ENCODE data around the gene MLPH. TPM values are rescaled to one million over a fixed set of nuclear protein-coding genes. Genes with fewer than 3 reads are reported as not detected.

The MLPH gene
- polyA plus RNA-seq, 1 of the 3 experiments (the other 2 are of a cell fraction), result 93.6 TPM

- 5% methylated on average over 14 of the region's 79 CpGs for WGBS (ENCODE audit: low lambda C conversion rate)
- peak overlapping the region; percentile 89 for H3K4me2 ChIP-seq
- ChIA-PET POLR2A (interaction anchor here (0.6 to 1.3 kb wide), 5 partner anchors 9 to 96 kb away, joined by 3 to 5 read pairs (median 4); no protein-coding TSS in a partner anchor), CTCF (interaction anchor here (0.7 to 5.6 kb wide), 45 partner anchors 10 to 587 kb away, joined by 3 to 49 read pairs (median 5); partner anchors contain the start of genes COL6A3 and COPS8)
- peak overlapping the region; percentile 98 for H3K9ac ChIP-seq
- peak; percentile 82 for TF ChIP-seq NFIC (IDR thresholded peaks at IDR 0.05; ENCODE audit: borderline replicate concordance)
- no peak for TF ChIP-seq CHD2 (IDR thresholded peaks at IDR 0.05; ENCODE audit: low read length, partially characterized antibody)
- TF ChIP-seq JUND (IDR thresholded peaks at IDR 0.05), result no peak
- TF ChIP-seq TAF1 (IDR thresholded peaks at IDR 0.05; ENCODE audit: borderline replicate concordance, low read depth, low read length), result peak; percentile 72; the same call in 1 of the 2 replicates
- TF ChIP-seq RFX5 (IDR thresholded peaks at IDR 0.05; ENCODE audit: low read length), result no peak
- no peak for TF ChIP-seq TEAD4 (IDR thresholded peaks at IDR 0.05; ENCODE audit: borderline replicate concordance, insufficient read depth)
- no peak for TF ChIP-seq TCF12 (IDR thresholded peaks at IDR 0.05)
- no peak for TF ChIP-seq USF2 (IDR thresholded peaks at IDR 0.05; ENCODE audit: borderline replicate concordance, low read depth, low read length)
- TF ChIP-seq FOXM1 (IDR thresholded peaks at IDR 0.05; ENCODE audit: low read depth), result no peak
- 0 out of 2 replicates have a peak, but pooled peaks have one; percentile 17 for TF ChIP-seq ZBTB33 (IDR thresholded peaks at IDR 0.05; ENCODE audit: borderline replicate concordance, low read depth)
- peak; percentile 85 for TF ChIP-seq CTCF (IDR thresholded peaks at IDR 0.05)
- TF ChIP-seq POLR2AphosphoS5 (IDR thresholded peaks at IDR 0.05; ENCODE audit: low read depth, low read length), result peak; percentile 64
- no peak for TF ChIP-seq USF1 (IDR thresholded peaks at IDR 0.05; ENCODE audit: borderline replicate concordance, low read depth)
- TF ChIP-seq RAD21 (IDR thresholded peaks at IDR 0.05; ENCODE audit: low read length), result peak; percentile 68
- TF ChIP-seq FOSL2 (IDR thresholded peaks at IDR 0.05; ENCODE audit: borderline replicate concordance, low read depth), result no peak
- no peak for TF ChIP-seq ELF1 (IDR thresholded peaks at IDR 0.05)
- no peak; the same call in none of the 2 replicates for TF ChIP-seq YY1 (IDR thresholded peaks at IDR 0.05; ENCODE audit: low read depth)
- no peak for TF ChIP-seq FOXJ3 (CRISPR knock-in tag; IDR thresholded peaks at IDR 0.05)
- TF ChIP-seq EP300 (IDR thresholded peaks at IDR 0.05; ENCODE audit: borderline replicate concordance in 1 of 2, low read depth in 1 of 2, low read length in 1 of 2), result peak in 1 of 2 experiments; percentile 41; a peak in 1 of 4 replicates
- TF ChIP-seq SMC3 (IDR thresholded peaks at IDR 0.05; ENCODE audit: low read depth, low read length), result peak; percentile 65
- TF ChIP-seq MEF2A (IDR thresholded peaks at IDR 0.05; ENCODE audit: borderline replicate concordance, low read depth), result no peak
- H3K9me2 ChIP-seq, result no peaks in the 10 kb centered on the region
- no peaks in the 10 kb centered on the region for H4K20me1 ChIP-seq (ENCODE audit: insufficient read depth)
- peaks cover 8 to 18% of the 10 kb centered on the region in 2 experiments; a peak in 3 of 4 replicates for H3K4me1 ChIP-seq (ENCODE audit: control insufficient read depth in 1 of 2, insufficient read depth in 2 of 2, low read depth in 1 of 2, low read length in 1 of 2)
- peak; percentile 99 for DNase-seq
- H2AFZ ChIP-seq (ENCODE audit: low read depth), result no peak overlapping the region
- H3K4me3 ChIP-seq (ENCODE audit: low read depth in 2 of 2, low read length in 1 of 2), result peak overlapping the region; percentile 67 to 68
- no peaks in the 10 kb centered on the region for H3K27me3 ChIP-seq (ENCODE audit: insufficient read depth)
- no peaks in the 10 kb centered on the region for H3K9me3 ChIP-seq
- H3F3A ChIP-seq (replicated peaks; ENCODE audit: insufficient read depth), result peaks cover 10% of the 10 kb centered on the region
- peak overlapping the region; percentile 91 to 97 for H3K27ac ChIP-seq (ENCODE audit: low read depth in 2 of 2, low read length in 1 of 2)
- H3K79me2 ChIP-seq (ENCODE audit: insufficient read depth), result no peaks in the 10 kb centered on the region
- no peaks in the 10 kb centered on the region for H3K36me3 ChIP-seq (replicated peaks in 1 of 2; ENCODE audit: control insufficient read depth in 1 of 2, insufficient read depth in 2 of 2, low read length in 1 of 2)
Measured at GRCh38 chr2:237474931-237475703, 11.9 kb upstream of the MLPH start.
